H9 (cell line): ENCODE data around the gene FUT9. TPM values are rescaled to one million over a fixed set of nuclear protein-coding genes. Genes with fewer than 3 reads are reported as not detected.

Experiments
- DNase-seq: peaks from one replicate; pipeline ENCODE4 v3.0.0-alpha.2; 2017
- H2AFZ ChIP-seq: one replicate; pipeline ENCODE4 v1.6.1; 2013; ENCODE audit warnings: mild to moderate bottlenecking, low read length, control low read depth, moderate library complexity
- H2AK5ac ChIP-seq: 2 replicates; pipeline ENCODE4 v1.6.1; 2013; ENCODE audit warnings: low read length, control low read depth, mixed read lengths; ENCODE audit not compliant: insufficient read length
- H2BK120ac ChIP-seq: one replicate; pipeline ENCODE4 v1.6.1; 2013; ENCODE audit warnings: low read depth, mild to moderate bottlenecking, low read length, control low read depth, inconsistent platforms; ENCODE audit not compliant: poor library complexity, severe bottlenecking
- H2BK12ac ChIP-seq: 2 replicates; pipeline ENCODE4 v1.6.1; 2013; ENCODE audit warnings: low read length, control low read depth, mixed read lengths, low read depth; ENCODE audit not compliant: insufficient read length
- H2BK15ac ChIP-seq: 2 replicates; pipeline ENCODE4 v1.6.1; 2013; ENCODE audit warnings: low read depth, low read length, control low read depth
- H2BK20ac ChIP-seq: one replicate; pipeline ENCODE4 v1.6.1; 2013; ENCODE audit warnings: low read depth, mild to moderate bottlenecking, low read length, control low read depth, inconsistent platforms; ENCODE audit not compliant: poor library complexity, severe bottlenecking
- H2BK5ac ChIP-seq: 2 replicates; pipeline ENCODE4 v1.6.1; 2013; ENCODE audit warnings: low read length, control low read depth, mixed read lengths; ENCODE audit not compliant: insufficient read length
- H3K14ac ChIP-seq: 2 replicates; pipeline ENCODE4 v1.6.1; 2013; ENCODE audit warnings: low read length, control low read depth; ENCODE audit not compliant: insufficient read depth
- H3K18ac ChIP-seq: 2 replicates; pipeline ENCODE4 v1.6.1; 2013; ENCODE audit warnings: low read depth, mild to moderate bottlenecking, mixed read lengths, low read length, control low read depth; ENCODE audit not compliant: insufficient read length
- H3K23ac ChIP-seq: 2 replicates; pipeline ENCODE4 v1.6.1; 2013; ENCODE audit warnings: low read length, control low read depth, mixed read lengths, low read depth; ENCODE audit not compliant: insufficient read length
- H3K23me2 ChIP-seq: 2 replicates; pipeline ENCODE4 v1.6.1; 2013; ENCODE audit warnings: low read depth, mild to moderate bottlenecking, mixed read lengths, low read length, control low read depth; ENCODE audit not compliant: insufficient read length, poor library complexity, severe bottlenecking
- H3K27ac ChIP-seq: 2 replicates; pipeline ENCODE4 v1.5.1; 2013; ENCODE audit warnings: low read length, control low read depth, mixed read lengths, low read depth; ENCODE audit not compliant: insufficient read length
- H3K27me3 ChIP-seq: 2 replicates; pipeline ENCODE4 v1.6.1; 2013; ENCODE audit warnings: low read length, control low read depth, inconsistent platforms; ENCODE audit not compliant: insufficient read depth
- H3K4ac ChIP-seq: 2 replicates; pipeline ENCODE4 v1.6.1; 2013; ENCODE audit warnings: low read depth, mild to moderate bottlenecking, control low read depth, inconsistent platforms, low read length, moderate library complexity
- H3K4me1 ChIP-seq: 2 replicates; pipeline ENCODE4 v1.6.1; 2013; ENCODE audit warnings: low read length, control low read depth, inconsistent platforms; ENCODE audit not compliant: insufficient read depth
- H3K4me2 ChIP-seq: 2 replicates; pipeline ENCODE4 v1.6.1; 2013; ENCODE audit warnings: low read length, control low read depth, mixed read lengths; ENCODE audit not compliant: insufficient read length, insufficient read depth
- H3K56ac ChIP-seq: 2 replicates; pipeline ENCODE4 v1.6.1; 2013; ENCODE audit warnings: low read depth, mild to moderate bottlenecking, mixed read lengths, low read length, control low read depth; ENCODE audit not compliant: insufficient read length
- H3K79me1 ChIP-seq: 2 replicates; pipeline ENCODE4 v1.6.1; 2013; ENCODE audit warnings: low read depth, mild to moderate bottlenecking, moderate library complexity, low read length, control low read depth, inconsistent platforms; ENCODE audit not compliant: insufficient read depth, poor library complexity, severe bottlenecking
- H3K79me2 ChIP-seq: 2 replicates; pipeline ENCODE4 v1.6.1; 2013; ENCODE audit warnings: low read length, control low read depth, inconsistent platforms; ENCODE audit not compliant: insufficient read depth
- H3K9ac ChIP-seq: 2 replicates; pipeline ENCODE4 v1.6.1; 2013; ENCODE audit warnings: low read length, control low read depth, mixed read lengths; ENCODE audit not compliant: insufficient read length; ENCODE audit errors: extremely low read depth
- H3K9me3 ChIP-seq: one replicate; pipeline ENCODE4 v1.6.1; 2013; ENCODE audit warnings: low read depth, low read length, inconsistent platforms; ENCODE audit not compliant: control insufficient read depth
- H3T11ph ChIP-seq: one replicate; pipeline ENCODE4 v1.6.1; 2013; ENCODE audit warnings: mild to moderate bottlenecking, low read length, control low read depth, inconsistent platforms
- H4K20me1 ChIP-seq: one replicate; pipeline ENCODE4 v1.6.1; 2013; ENCODE audit not compliant: control insufficient read depth, insufficient read length, insufficient read depth
- H4K5ac ChIP-seq: 2 replicates; pipeline ENCODE4 v1.6.1; 2013; ENCODE audit warnings: low read depth, mild to moderate bottlenecking, mixed read lengths, low read length, control low read depth; ENCODE audit not compliant: insufficient read length
- H4K8ac ChIP-seq: replicated peaks from 2 replicates; pipeline ENCODE4 v1.6.1; 2013; ENCODE audit warnings: low read length, control low read depth, mixed read lengths, low read depth; ENCODE audit not compliant: insufficient read length
- H4K91ac ChIP-seq: 2 replicates; pipeline ENCODE4 v1.6.1; 2013; ENCODE audit warnings: low read depth, mild to moderate bottlenecking, moderate library complexity, mixed read lengths, low read length, control low read depth; ENCODE audit not compliant: insufficient read length
- H3K27ac Mint-ChIP-seq, 3 experiments: 2 replicates in 2 of 3; 3 replicates in 1 of 3; pipeline ENCODE4 v1.8.0; 2020 to 2021; ENCODE audit warnings: mixed read lengths in 3 of 3, mild to moderate bottlenecking in 1 of 3, moderate library complexity in 1 of 3
- H3K27me3 Mint-ChIP-seq: 2 replicates; pipeline ENCODE4 v1.8.0; 2021; ENCODE audit warnings: low read depth, mild to moderate bottlenecking, moderate library complexity, mixed read lengths
- H3K36me3 Mint-ChIP-seq, 3 experiments: 2 replicates in 2 of 3; 3 replicates in 1 of 3; pipeline ENCODE4 v1.8.0; 2020 to 2021; ENCODE audit warnings: low read depth in 3 of 3, mixed read lengths in 3 of 3; ENCODE audit not compliant: insufficient read depth in 1 of 3
- H3K4me1 Mint-ChIP-seq, 2 experiments: 2 replicates each; pipeline ENCODE4 v1.8.0; 2020; ENCODE audit warnings: mixed read lengths in 2 of 2
- H3K4me3 Mint-ChIP-seq, 2 experiments: 2 replicates in 1 of 2; 3 replicates in 1 of 2; pipeline ENCODE4 v1.8.0; 2020 to 2021; ENCODE audit warnings: mild to moderate bottlenecking in 2 of 2, mixed read lengths in 2 of 2, moderate library complexity in 1 of 2
- H3K9me3 Mint-ChIP-seq, 2 experiments: 2 replicates in 1 of 2; 3 replicates in 1 of 2; pipeline ENCODE4 v1.8.0; 2020; ENCODE audit warnings: mild to moderate bottlenecking in 2 of 2, mixed read lengths in 2 of 2, moderate library complexity in 1 of 2
- CTCF ChIP-seq: fragments of 200-600 bp; sonication (generic); conservative IDR thresholded peaks from 3 replicates; pipeline ENCODE4 v1.8.0; 2021; ENCODE audit warnings: antibody characterized with exemption, mild to moderate bottlenecking
- total RNA-seq: library from RNA; stranded (reverse); gene quantifications from 2 replicates; pipeline ENCODE4 v1.2.1, GENCODE V29; 2021

FUT9 gene
- total RNA-seq, 1 experiment from 2014 or later: 1.6 TPM

- Histone ChIP-seq H4K91ac (no peak overlapping the region), H3K23ac (no peak overlapping the region), H3K18ac (no peak overlapping the region), H2BK20ac (no peak overlapping the region), H2BK12ac (no peak overlapping the region), H3K27ac (no peak overlapping the region), H3K79me1 (no peaks in the 10 kb centered on the region), H2AK5ac (no peak overlapping the region), H4K5ac (no peak overlapping the region), H2AFZ (no peak overlapping the region), H3T11ph (no peak overlapping the region), H3K4me1 (no peaks in the 10 kb centered on the region; the same call in 1 of the 2 replicates), H3K4me2 (no peak overlapping the region), H2BK5ac (no peak overlapping the region), H3K4ac (no peak overlapping the region), H2BK120ac (no peak overlapping the region), H3K9ac (no peak overlapping the region), H4K20me1 (no peaks in the 10 kb centered on the region), H3K56ac (no peak overlapping the region), H2BK15ac (no peak overlapping the region; the same call in 1 of the 2 replicates), H3K79me2 (no peaks in the 10 kb centered on the region), H3K14ac (no peak overlapping the region), H3K23me2 (no peaks in the 10 kb centered on the region), H3K27me3 (no peaks in the 10 kb centered on the region), H3K9me3 (no peaks in the 10 kb centered on the region), H4K8ac (no peak overlapping the region)
- H3K36me3 Mint-ChIP-seq: no peaks in the 10 kb centered on the region
- H3K4me1 Mint-ChIP-seq: peaks cover 0 to 8% of the 10 kb centered on the region in 2 experiments; a peak in 2 of 4 replicates
- no peak overlapping the region for H3K27ac Mint-ChIP-seq
- no peaks in the 10 kb centered on the region for H3K27me3 Mint-ChIP-seq
- no peak for TF ChIP-seq CTCF
- no peak overlapping the region for H3K4me3 Mint-ChIP-seq
- H3K9me3 Mint-ChIP-seq: no peaks in the 10 kb centered on the region
- DNase-seq: no peak
These were observed 196.3 kb downstream of the FUT9 start for GRCh38 chr6:96212066-96212465.
